ENCODE measurements around the gene PDIA3. TPM values are rescaled to one million over a fixed set of nuclear protein-coding genes. Genes with fewer than 3 reads are reported as not detected.

Gene PDIA3
- 266 and 294 TPM in 2 replicates for total RNA-seq

DNA sequence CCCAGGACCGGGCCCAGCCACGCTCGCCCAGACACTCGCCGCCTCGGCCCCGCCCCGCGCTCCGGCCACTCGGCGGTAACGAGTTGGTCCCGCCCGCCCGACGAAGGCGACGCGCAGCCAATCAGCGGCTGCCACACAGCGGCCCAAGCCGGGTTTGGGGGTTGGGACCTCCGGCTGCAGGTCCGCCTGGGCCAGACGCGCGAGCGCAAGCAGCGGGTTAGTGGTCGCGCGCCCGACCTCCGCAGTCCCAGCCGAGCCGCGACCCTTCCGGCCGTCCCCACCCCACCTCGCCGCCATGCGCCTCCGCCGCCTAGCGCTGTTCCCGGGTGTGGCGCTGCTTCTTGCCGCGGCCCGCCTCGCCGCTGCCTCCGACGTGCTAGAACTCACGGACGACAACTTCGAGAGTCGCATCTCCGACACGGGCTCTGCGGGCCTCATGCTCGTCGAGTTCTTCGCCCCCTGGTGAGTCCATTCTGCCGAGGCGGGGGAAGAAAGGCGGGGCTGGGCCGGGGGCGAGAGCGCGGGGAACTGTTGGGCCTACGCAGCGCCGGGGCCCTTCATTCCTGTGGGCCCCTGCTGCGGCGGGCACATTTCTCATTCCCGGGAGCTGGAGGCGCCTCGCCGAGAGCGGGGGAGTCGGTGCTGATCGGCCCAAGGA lies at the start of gene PDIA3:
TSS of gene PDIA3 (plus strand) at position 194 of the 658 bp plus-strand sequence. CDS start at position 296, 102 bp downstream.

DNA sequence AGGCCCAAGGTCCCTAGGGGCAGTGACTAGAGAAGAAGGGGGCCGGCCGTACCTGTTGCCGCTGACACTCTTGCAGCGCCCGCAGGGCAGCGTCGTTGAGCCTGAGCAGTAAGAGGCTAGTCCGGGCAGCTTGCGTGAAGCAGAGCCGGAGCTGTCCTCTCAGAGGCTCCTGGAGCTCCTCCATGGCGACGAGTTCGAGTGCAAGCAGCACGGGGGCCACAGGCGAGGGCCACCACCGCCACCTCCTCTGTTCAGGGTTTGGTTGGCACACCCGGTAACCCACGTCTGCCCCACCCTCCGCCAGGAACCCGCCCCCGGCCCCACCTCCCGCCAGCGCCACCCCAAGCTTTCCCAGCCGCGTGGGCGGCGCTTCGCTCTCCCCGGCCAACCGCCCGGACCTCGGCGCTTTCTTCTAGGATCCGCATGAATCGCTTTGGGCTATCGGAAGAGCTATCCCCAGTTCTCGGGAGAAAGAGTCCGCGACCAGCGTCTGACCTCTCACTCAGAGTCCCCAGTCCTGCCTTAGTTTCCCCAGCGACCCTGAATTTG lies 30.6 kb downstream of the PDIA3 start, which contains the start of gene ELL3:
TSS of gene ELL3 (minus strand) at position 249 of the 549 bp plus-strand sequence. CDS start at position 184, 65 bp downstream.

GRCh38 chr15:43791993-43792760 lies 45.9 kb downstream of the PDIA3 start, which contains the start of gene SERF2:
TSS of gene SERF2 (plus strand) at chr15:43792320. CDS start at chr15:43792377, 57 bp downstream.

GRCh38 chr15:43799945-43800285 lies 53.7 kb downstream of the PDIA3 start, which contains the start of gene SERINC4:
TSS of gene SERINC4 (minus strand) at chr15:43800220. CDS start at chr15:43799986, 234 bp downstream.

GRCh38 chr15:43800286-43801141 lies 54.3 kb downstream of the PDIA3 start, which contains the start of gene HYPK:
TSS of gene HYPK (plus strand) at chr15:43800599. CDS start at chr15:43800623, 24 bp downstream.

Other genes starting within 250 kb of the PDIA3 start
- 30.6 and 36.9 TPM in 2 replicates for gene MAP1A, start 228.8 kb upstream of the PDIA3 start, total RNA-seq
- gene PPIP5K1, start 156.2 kb upstream of the PDIA3 start, total RNA-seq, result 6.6 and 15.2 TPM in 2 replicates
- not detected in 2 replicates for gene CKMT1B, start 152.4 kb upstream of the PDIA3 start, total RNA-seq
- not detected in 2 replicates for gene STRC, start 127.6 kb upstream of the PDIA3 start, total RNA-seq
- gene CATSPER2, start 97.6 kb upstream of the PDIA3 start, total RNA-seq, result 0.58 and 2.1 TPM in 2 replicates
- gene CKMT1A, start 52.6 kb upstream of the PDIA3 start, total RNA-seq, result not detected in 2 replicates
- 0.86 and 20.0 TPM in 2 replicates for gene ELL3, start 30.5 kb downstream of the PDIA3 start, total RNA-seq
- gene SERF2, start 45.9 kb downstream of the PDIA3 start, total RNA-seq, result 734 and 748 TPM in 2 replicates
- gene SERINC4, start 53.8 kb downstream of the PDIA3 start, total RNA-seq, result not detected in 2 replicates
- gene HYPK, start 54.2 kb downstream of the PDIA3 start, total RNA-seq, result 15.9 and 24.8 TPM in 2 replicates
- 17.6 and 21.8 TPM in 2 replicates for gene MFAP1, start 78.3 kb downstream of the PDIA3 start, total RNA-seq
- 6.1 and 23.6 TPM in 2 replicates for gene WDR76, start 80.6 kb downstream of the PDIA3 start, total RNA-seq